Measurements from ENCODE around the gene UBAC1. TPM values are rescaled to one million over a fixed set of nuclear protein-coding genes. Genes with fewer than 3 reads are reported as not detected.

UBAC1 gene
- total and polyA plus RNA-seq, 4 donors = 16.2 to 115 (median 16.4) TPM

GRCh38 chr9:136007934-136008692, 46.9 kb upstream of the UBAC1 start:
- Histone ChIP-seq H3K9me3 (ENCODE audit: control insufficient read depth in 4 of 4, low read length in 3 of 4) (no peaks in the 10 kb centered on the region), H3K27ac (ENCODE audit: low read depth in 1 of 2, low read length in 2 of 2) (peak overlapping the region; percentile 57 to 80), H3K9ac (ENCODE audit: low read depth in 1 of 2, low read length in 2 of 2) (peak overlapping the region; percentile 27 to 60), H3K4me3 (ENCODE audit: low read depth in 1 of 3, low read length in 3 of 3) (no peak overlapping the region), H3K36me3 (ENCODE audit: control insufficient read depth in 4 of 4, insufficient read depth in 3 of 4, low read depth in 1 of 4, low read length in 3 of 4) (peaks cover 0 to 6% (median 0%) of the 10 kb centered on the region in 4 donors), H3K4me1 (ENCODE audit: control insufficient read depth in 4 of 4, insufficient read depth in 4 of 4, low read length in 3 of 4) (peaks cover 17 to 49% (median 32%) of the 10 kb centered on the region in 4 donors), H3K27me3 (ENCODE audit: control insufficient read depth in 4 of 4, insufficient read depth in 4 of 4, low read length in 3 of 4) (no peaks in the 10 kb centered on the region)
- 53% methylated on average over 24 of the region's 24 CpGs for WGBS
- TF ChIP-seq MAX (IDR thresholded peaks at IDR 0.05) (no peak), RXRA (IDR thresholded peaks at IDR 0.05) (peak; percentile 54 to 78), TAF1 (conservative IDR thresholded peaks at IDR 0.05) (no peak), ATF3 (IDR thresholded peaks at IDR 0.05) (no peak), HNF4A (conservative IDR thresholded peaks at IDR 0.05) (peak; percentile 78 to 90), FOXA1 (IDR thresholded peaks at IDR 0.05) (no peak), JUND (IDR thresholded peaks at IDR 0.05) (no peak), HNF4G (IDR thresholded peaks at IDR 0.05) (peak; percentile 54), REST (IDR thresholded peaks at IDR 0.05) (peak; percentile 47), YY1 (IDR thresholded peaks at IDR 0.05) (no peak), EGR1 (IDR thresholded peaks at IDR 0.05; ENCODE audit: low read depth in 2 of 2) (no peak), ZBTB33 (IDR thresholded peaks at IDR 0.05) (no peak), NR2F2 (IDR thresholded peaks at IDR 0.05) (peak; percentile 40), GABPA (IDR thresholded peaks at IDR 0.05 in 1 of 2, conservative IDR thresholded peaks at IDR 0.05 in 1 of 2) (no peak), FOXA2 (IDR thresholded peaks at IDR 0.05) (no peak), SP1 (IDR thresholded peaks at IDR 0.05) (peak; percentile 89), RAD21 (IDR thresholded peaks at IDR 0.05) (no peak), CTCF (IDR thresholded peaks at IDR 0.05; ENCODE audit: low read depth, low read length, missing input control) (no peak)
- DNase-seq (ENCODE audit: low spot score) = peak; percentile 58

All from liver (tissue), 9 donors.